GM23248 (cell line): ENCODE data around the gene SIAH3. TPM values are rescaled to one million over a fixed set of nuclear protein-coding genes. Genes with fewer than 3 reads are reported as not detected.

Experiments
- DNase-seq: peaks from one replicate; pipeline ENCODE4 v3.0.0-alpha.2; 2015
- H2AFZ ChIP-seq: fragments of 200-600 bp; sonication (generic); 2 replicates; pipeline ENCODE4 v1.6.1; 2016; ENCODE audit warnings: antibody characterized with exemption
- H3F3A ChIP-seq: fragments of 200-600 bp; sonication (generic); 2 replicates; pipeline ENCODE4 v1.6.1; 2016; ENCODE audit warnings: mild to moderate bottlenecking, antibody characterized with exemption, mixed run types; ENCODE audit not compliant: insufficient read depth
- H3K27ac ChIP-seq: fragments of 200-600 bp; sonication (generic); 2 replicates; pipeline ENCODE4 v1.5.1; 2016; ENCODE audit warnings: mild to moderate bottlenecking
- H3K27me3 ChIP-seq: fragments of 200-600 bp; sonication (generic); replicated peaks from 2 replicates; pipeline ENCODE4 v1.6.1; 2016; ENCODE audit warnings: mild to moderate bottlenecking; ENCODE audit not compliant: insufficient read depth
- H3K36me3 ChIP-seq: fragments of 200-600 bp; sonication (generic); 2 replicates; pipeline ENCODE4 v1.6.1; 2016; ENCODE audit warnings: low read depth, mild to moderate bottlenecking
- H3K4me1 ChIP-seq: fragments of 200-600 bp; sonication (generic); 2 replicates; pipeline ENCODE4 v1.6.1; 2016; ENCODE audit warnings: mild to moderate bottlenecking; ENCODE audit not compliant: insufficient read depth
- H3K4me2 ChIP-seq: fragments of 200-600 bp; sonication (generic); one replicate; pipeline ENCODE4 v1.6.1; 2016; ENCODE audit warnings: mild to moderate bottlenecking; ENCODE audit not compliant: unreplicated experiment
- H3K4me3 ChIP-seq: fragments of 200-600 bp; sonication (generic); 2 replicates; pipeline ENCODE4 v1.5.1; 2016; ENCODE audit warnings: mild to moderate bottlenecking
- H3K79me2 ChIP-seq: fragments of 200-600 bp; sonication (generic); 2 replicates; pipeline ENCODE4 v1.6.1; 2016; ENCODE audit warnings: mild to moderate bottlenecking; ENCODE audit not compliant: insufficient read depth
- H3K9ac ChIP-seq: fragments of 200-600 bp; sonication (generic); 2 replicates; pipeline ENCODE4 v1.6.1; 2016; ENCODE audit warnings: mild to moderate bottlenecking
- H3K9me2 ChIP-seq: fragments of 200-600 bp; sonication (generic); 2 replicates; pipeline ENCODE4 v1.6.1; 2016; ENCODE audit warnings: mixed run types, mild to moderate bottlenecking, moderate library complexity; ENCODE audit not compliant: insufficient read depth
- H3K9me3 ChIP-seq: fragments of 200-600 bp; sonication (generic); one replicate; pipeline ENCODE4 v1.6.1; 2017; ENCODE audit warnings: low read depth
- H4K20me1 ChIP-seq: fragments of 200-600 bp; sonication (generic); 2 replicates; pipeline ENCODE4 v1.6.0; 2016; ENCODE audit not compliant: insufficient read depth
- EZH2 ChIP-seq: fragments of 200-600 bp; sonication (generic); IDR thresholded peaks from 2 replicates; pipeline ENCODE4 v1.6.1; 2018; ENCODE audit warnings: antibody characterized with exemption, mild to moderate bottlenecking; ENCODE audit not compliant: insufficient read depth, poor library complexity, severe bottlenecking
- EZH2phosphoT487 ChIP-seq: fragments of 200-600 bp; sonication (generic); IDR thresholded peaks from 2 replicates; pipeline ENCODE4 v1.6.1; 2018; ENCODE audit warnings: antibody characterized with exemption, moderate library complexity, mild to moderate bottlenecking, low read depth; ENCODE audit not compliant: insufficient read depth
- WGBS, 2 experiments: methylation state at CpG; one replicate each; pipeline ENCODE4 v1.1.6; 2015 to 2017; ENCODE audit warnings: low lambda C conversion rate in 2 of 2, low coverage in 1 of 2; ENCODE audit errors: missing lambda C conversion rate in 2 of 2; 5-methylcytosine and 5-hydroxymethylcytosine counted together
- in situ Hi-C: fragments of 300-500 bp; cut with MboI; formaldehyde crosslinking; loops from 2 replicates; pipeline ENCODE4 v1.15.0; 2020
- polyA plus RNA-seq: library from polyadenylated mRNA; unstranded; fragments of >200 nt; fragmentation: Nextera tagmentation; extraction: Ambion mirVana; gene quantifications from 2 replicates; pipeline ENCODE4 v1.2.1, GENCODE V29; 2016
- total RNA-seq: library from RNA; depleted of rRNA; stranded (reverse); fragments of >200 nt; shearing (Covaris generic); gene quantifications from 2 replicates; pipeline ENCODE4 v1.2.3, GENCODE V29; 2014

SIAH3 gene
- total and polyA plus RNA-seq, 2 experiments from 2014 or later: not detected

DNA sequence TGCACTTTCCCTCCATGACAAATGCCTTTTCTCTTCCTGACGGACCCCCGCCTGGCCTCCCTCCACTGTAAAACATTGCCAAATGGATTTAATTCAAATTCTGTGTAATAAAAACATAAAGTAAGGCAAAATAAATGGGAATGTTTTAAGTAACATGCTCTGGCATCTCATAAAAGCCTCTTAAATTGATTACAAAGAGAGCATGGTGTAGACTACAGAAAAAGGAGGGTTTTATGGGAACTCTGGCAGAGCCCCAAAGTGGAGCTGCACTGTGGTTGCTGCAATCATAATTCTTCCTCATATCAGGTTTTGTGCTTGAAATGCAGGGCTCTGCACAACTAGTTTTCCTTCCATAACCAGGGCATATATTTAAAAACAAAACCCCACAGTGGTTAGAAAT is 44.3 kb upstream of the SIAH3 start:
- H3K9me3 ChIP-seq: no peaks in the 10 kb centered on the region
- no peaks in the 10 kb centered on the region for H4K20me1 ChIP-seq
- no peaks in the 10 kb centered on the region for H3F3A ChIP-seq
- 30 to 34% methylated on average over 2 of the region's 2 CpGs for WGBS, 2 experiments
- H3K27ac ChIP-seq: no peak overlapping the region
- TF ChIP-seq EZH2phosphoT487 (no peak), EZH2 (no peak)
- in situ Hi-C loops: no loop called here
- H3K36me3 ChIP-seq: no peaks in the 10 kb centered on the region
- H3K9me2 ChIP-seq: no peaks in the 10 kb centered on the region
- H3K9ac ChIP-seq: no peak overlapping the region
- H3K4me2 ChIP-seq: no peak overlapping the region
- H3K4me3 ChIP-seq: no peak overlapping the region
- no peak overlapping the region for H2AFZ ChIP-seq
- H3K27me3 ChIP-seq: peaks cover 28% of the 10 kb centered on the region
- H3K79me2 ChIP-seq: no peaks in the 10 kb centered on the region
- no peak for DNase-seq
- no peaks in the 10 kb centered on the region for H3K4me1 ChIP-seq

DNA sequence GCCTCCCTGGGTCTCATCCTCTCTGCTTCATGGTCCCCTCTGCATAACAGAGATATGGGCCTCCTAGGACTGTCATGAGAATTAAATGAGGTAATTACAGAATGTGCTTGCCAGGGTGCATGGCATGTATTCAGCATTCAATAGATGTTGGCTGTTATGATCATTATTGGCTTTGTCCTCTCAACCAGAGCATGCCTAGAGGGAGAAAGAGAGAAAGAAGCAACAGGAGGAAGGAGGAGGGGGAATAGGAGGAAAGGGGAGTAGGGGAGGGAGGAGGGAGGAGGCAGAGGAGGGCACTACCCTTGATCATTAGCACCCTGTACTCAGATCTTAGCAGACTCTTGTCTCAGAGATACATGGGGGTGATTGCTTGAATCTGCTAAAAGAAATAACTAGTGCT is 41.0 kb upstream of the SIAH3 start:
- TF ChIP-seq EZH2: no peak
- no peak for TF ChIP-seq EZH2phosphoT487
- H3K4me1 ChIP-seq: no peaks in the 10 kb centered on the region
- H3K27me3 ChIP-seq: peaks cover 33% of the 10 kb centered on the region
- H4K20me1 ChIP-seq: no peaks in the 10 kb centered on the region
- no peak overlapping the region for H2AFZ ChIP-seq
- no peaks in the 10 kb centered on the region for H3K9me2 ChIP-seq
- H3K4me3 ChIP-seq: no peak overlapping the region
- in situ Hi-C loops: no loop called here
- no peak overlapping the region for H3K4me2 ChIP-seq
- no peaks in the 10 kb centered on the region for H3K79me2 ChIP-seq
- H3K27ac ChIP-seq: no peak overlapping the region
- no peak overlapping the region for H3K9ac ChIP-seq
- H3K36me3 ChIP-seq: no peaks in the 10 kb centered on the region
- no peak for DNase-seq
- no peaks in the 10 kb centered on the region for H3K9me3 ChIP-seq
- H3F3A ChIP-seq: no peaks in the 10 kb centered on the region

DNA sequence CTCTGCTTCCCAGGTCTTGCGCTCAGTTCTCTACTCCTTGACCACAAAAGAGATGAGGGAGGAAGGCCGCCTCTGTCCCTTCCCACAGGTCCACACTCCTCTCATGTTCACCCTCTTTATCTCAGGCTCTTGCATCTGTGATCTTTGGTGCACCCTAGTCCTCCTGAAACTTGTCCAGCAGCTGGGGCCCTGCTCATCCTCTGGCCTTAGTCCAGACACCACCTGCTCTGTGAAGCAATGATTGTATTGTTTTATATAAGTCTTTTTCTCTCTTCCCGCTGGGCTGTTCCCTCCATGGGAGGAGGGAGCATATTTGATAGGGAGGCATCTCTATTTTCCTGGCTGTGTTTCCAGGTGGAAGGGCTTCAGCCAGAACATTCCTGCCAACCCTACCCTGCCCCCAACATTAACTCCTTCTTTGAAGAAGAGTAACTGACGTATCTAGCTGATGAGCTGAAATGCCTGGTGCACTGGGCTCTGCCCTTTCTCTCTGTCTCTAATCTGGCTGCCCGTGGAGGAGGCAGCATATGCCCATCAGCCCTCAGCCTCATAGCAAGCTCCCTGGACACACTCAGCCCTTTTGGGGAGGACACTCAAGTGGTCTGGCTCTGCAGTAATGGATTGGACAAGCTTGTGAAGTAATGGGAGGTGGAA is 38.2 kb upstream of the SIAH3 start:
- in situ Hi-C loops: no loop called here
- H3K4me3 ChIP-seq: no peak overlapping the region
- H3K27me3 ChIP-seq: peaks cover 30% of the 10 kb centered on the region
- no peak overlapping the region for H3K4me2 ChIP-seq
- TF ChIP-seq EZH2phosphoT487 (no peak), EZH2 (no peak)
- no peak overlapping the region for H2AFZ ChIP-seq
- no peak overlapping the region for H3K9ac ChIP-seq
- WGBS, 2 experiments: 57% methylated on average over 5 of the region's 5 CpGs
- no peaks in the 10 kb centered on the region for H3K79me2 ChIP-seq
- H3K9me2 ChIP-seq: no peaks in the 10 kb centered on the region
- no peaks in the 10 kb centered on the region for H4K20me1 ChIP-seq
- H3K4me1 ChIP-seq: no peaks in the 10 kb centered on the region
- no peaks in the 10 kb centered on the region for H3K9me3 ChIP-seq
- no peak overlapping the region for H3K27ac ChIP-seq
- no peak for DNase-seq
- H3K36me3 ChIP-seq: no peaks in the 10 kb centered on the region
- no peaks in the 10 kb centered on the region for H3F3A ChIP-seq

DNA sequence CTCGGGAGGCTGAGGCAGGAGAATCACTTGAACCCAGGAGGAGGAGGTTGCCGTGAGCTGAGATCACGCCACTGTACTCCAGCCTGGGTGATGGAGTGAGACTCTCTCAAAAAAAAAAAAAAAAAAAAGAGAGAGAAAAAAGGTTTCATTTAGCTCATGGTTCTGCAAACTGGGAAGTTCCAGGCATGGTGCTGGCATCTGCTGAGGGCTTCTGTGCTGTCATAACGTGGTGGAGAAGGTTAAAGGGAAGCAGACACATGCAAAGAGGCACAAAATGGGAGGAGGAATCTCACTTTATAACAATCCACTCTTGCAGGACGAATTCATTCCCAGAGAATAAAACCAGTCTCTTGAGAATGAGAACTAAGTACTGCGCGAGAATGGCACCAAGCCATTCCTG is 34.9 kb upstream of the SIAH3 start:
- no peak for DNase-seq
- WGBS, 2 experiments: 40 to 43% methylated on average over 7 of the region's 7 CpGs
- TF ChIP-seq EZH2: no peak

DNA sequence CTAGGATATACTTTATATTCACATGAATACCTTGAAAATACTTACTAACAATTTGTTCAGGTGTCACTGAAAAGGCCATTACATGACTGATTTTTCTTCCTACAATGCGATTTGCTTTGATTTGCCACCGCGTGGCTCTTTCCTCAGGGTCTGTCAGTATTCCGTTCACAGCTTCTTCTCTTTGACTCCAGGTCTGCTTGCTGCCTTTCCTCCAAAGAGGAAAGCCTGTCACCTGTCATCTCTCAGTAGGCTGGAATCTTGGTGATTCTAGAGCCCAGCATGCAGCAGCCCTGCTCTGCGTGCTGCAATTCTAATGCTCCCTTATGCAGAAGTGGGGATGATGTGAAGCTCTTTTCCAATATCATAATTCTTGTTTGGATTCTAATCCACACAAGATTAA is 33.6 kb upstream of the SIAH3 start:
- Histone ChIP-seq H3K4me1 (no peaks in the 10 kb centered on the region), H3K36me3 (no peaks in the 10 kb centered on the region), H3F3A (no peaks in the 10 kb centered on the region), H3K9me3 (no peaks in the 10 kb centered on the region), H3K4me3 (no peak overlapping the region), H3K4me2 (no peak overlapping the region), H3K9ac (no peak overlapping the region), H3K27me3 (peaks cover 27% of the 10 kb centered on the region), H4K20me1 (no peaks in the 10 kb centered on the region), H3K27ac (no peak overlapping the region), H3K79me2 (no peaks in the 10 kb centered on the region), H3K9me2 (no peaks in the 10 kb centered on the region), H2AFZ (no peak overlapping the region)
- no peak for DNase-seq
- WGBS, 2 experiments: 63 to 72% methylated on average over 5 of the region's 5 CpGs
- TF ChIP-seq EZH2 (no peak), EZH2phosphoT487 (no peak)
- in situ Hi-C loops: no loop called here

More for the DNA sequence above, 34.9 kb upstream of the SIAH3 start:
- Histone ChIP-seq H3K4me2 (no peak overlapping the region), H2AFZ (no peak overlapping the region), H3K4me1 (no peaks in the 10 kb centered on the region), H3K36me3 (no peaks in the 10 kb centered on the region), H3F3A (no peaks in the 10 kb centered on the region), H3K27ac (no peak overlapping the region), H3K79me2 (no peaks in the 10 kb centered on the region), H3K27me3 (peaks cover 23% of the 10 kb centered on the region), H3K9ac (no peak overlapping the region), H3K9me2 (no peaks in the 10 kb centered on the region), H3K4me3 (no peak overlapping the region), H4K20me1 (no peaks in the 10 kb centered on the region), H3K9me3 (no peaks in the 10 kb centered on the region)
- in situ Hi-C loops: no loop called here
